Prostate gland (tissue), 2 donors: ENCODE data around the gene CASKIN1. TPM values are rescaled to one million over a fixed set of nuclear protein-coding genes. Genes with fewer than 3 reads are reported as not detected.

Experiments
- DNase-seq: peaks from one replicate; pipeline ENCODE4 v3.0.0-alpha.2; 2019; ENCODE audit warnings: low spot score
- H3K27ac ChIP-seq, 2 donors: fragments of 200-600 bp; sonication (generic); 2 replicates each; pipeline ENCODE4 v1.5.1; 2017 to 2019
- H3K27me3 ChIP-seq: fragments of 200-600 bp; sonication (generic); replicated peaks from 2 replicates; pipeline ENCODE4 v1.5.1; 2019; ENCODE audit not compliant: insufficient read depth
- H3K36me3 ChIP-seq, 2 donors: fragments of 200-600 bp; sonication (generic); 1 replicate in 1 of 2; 2 replicates in 1 of 2; pipeline versions ENCODE4 v1.5.1 to v1.8.1; 2017 to 2019
- H3K4me1 ChIP-seq: fragments of 200-600 bp; sonication (generic); replicated peaks from 2 replicates; pipeline ENCODE4 v1.5.1; 2019
- H3K4me3 ChIP-seq, 2 donors: fragments of 200-600 bp; sonication (generic); 2 replicates each; pipeline ENCODE4 v1.5.1; 2017 to 2019
- H3K9me3 ChIP-seq: fragments of 200-600 bp; sonication (generic); 2 replicates; pipeline ENCODE4 v1.5.1; 2017
- POLR2A ChIP-seq: fragments of 450-650 bp; IDR thresholded peaks from one replicate; pipeline ENCODE4 v1.6.1; 2016; ENCODE audit warnings: antibody characterized with exemption, mild to moderate bottlenecking
- POLR2AphosphoS5 ChIP-seq: sonication (generic); formaldehyde crosslinking; IDR thresholded peaks from one replicate; pipeline ENCODE4 v1.6.1; 2017; ENCODE audit warnings: antibody characterized with exemption
- WGBS: methylation state at CpG from one replicate; pipeline ENCODE4 v1.1.5; 2018; 5-methylcytosine and 5-hydroxymethylcytosine counted together
- intact Hi-C: fragments of 100-400 bp; cut with DNase I; formaldehyde crosslinking; loops from one replicate; pipeline ENCODE4 v1.14.2; 2022
- total RNA-seq, 2 donors: library from RNA; depleted of rRNA; stranded (reverse); fragments of >200 nt; gene quantifications; one replicate each; pipeline ENCODE4 v1.1.0, GENCODE V29; 2016
- TF ChIP-seq, protein P1 (sequence below), 4 experiments: fragments of 200-600 bp in 2 of 4; fragments of 450-650 bp in 2 of 4; sonication (generic) in 2 of 4; IDR thresholded peaks; 1 replicate in 3 of 4; 2 replicates in 1 of 4; pipeline ENCODE4 v1.5.1; 2016 to 2019; ENCODE audit warnings: antibody characterized with exemption in 4 of 4, mild to moderate bottlenecking in 2 of 4, moderate library complexity in 2 of 4

The CASKIN1 gene
- total RNA-seq, 2 donors from 2014 or later, result 0.77 to 5.3 TPM

DNA sequence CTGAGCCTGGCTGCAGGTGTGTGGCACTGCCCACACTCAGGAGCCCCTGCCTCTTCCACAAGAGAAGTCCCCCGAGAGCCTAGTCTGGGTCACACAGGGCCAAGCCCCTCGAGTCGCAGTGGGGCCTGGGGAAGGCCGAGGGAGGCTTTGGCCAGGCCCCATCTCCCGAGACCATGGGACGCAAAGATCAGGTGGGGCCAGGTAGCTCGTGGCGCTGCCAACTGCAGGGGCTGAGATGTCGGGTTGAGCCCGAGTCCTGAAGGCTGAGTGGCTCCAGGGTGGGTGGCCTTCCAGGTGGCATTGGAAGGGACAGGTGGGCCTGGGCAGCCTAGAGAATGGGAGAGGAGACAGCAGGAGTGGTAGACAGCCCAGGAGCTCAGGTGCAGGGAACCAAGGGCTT is 34.5 kb downstream of the CASKIN1 start:
- Histone ChIP-seq H3K27me3 (no peaks in the 10 kb centered on the region), H3K4me1 (peaks cover 16% of the 10 kb centered on the region), H3K36me3 (no peaks in the 10 kb centered on the region), H3K9me3 (no peaks in the 10 kb centered on the region), H3K4me3 (no peak overlapping the region), H3K27ac (no peak overlapping the region)
- no peak for DNase-seq
- 94% methylated on average over 10 of the region's 10 CpGs for WGBS
- intact Hi-C loops, result no loop called here
- TF ChIP-seq, protein P1, sequence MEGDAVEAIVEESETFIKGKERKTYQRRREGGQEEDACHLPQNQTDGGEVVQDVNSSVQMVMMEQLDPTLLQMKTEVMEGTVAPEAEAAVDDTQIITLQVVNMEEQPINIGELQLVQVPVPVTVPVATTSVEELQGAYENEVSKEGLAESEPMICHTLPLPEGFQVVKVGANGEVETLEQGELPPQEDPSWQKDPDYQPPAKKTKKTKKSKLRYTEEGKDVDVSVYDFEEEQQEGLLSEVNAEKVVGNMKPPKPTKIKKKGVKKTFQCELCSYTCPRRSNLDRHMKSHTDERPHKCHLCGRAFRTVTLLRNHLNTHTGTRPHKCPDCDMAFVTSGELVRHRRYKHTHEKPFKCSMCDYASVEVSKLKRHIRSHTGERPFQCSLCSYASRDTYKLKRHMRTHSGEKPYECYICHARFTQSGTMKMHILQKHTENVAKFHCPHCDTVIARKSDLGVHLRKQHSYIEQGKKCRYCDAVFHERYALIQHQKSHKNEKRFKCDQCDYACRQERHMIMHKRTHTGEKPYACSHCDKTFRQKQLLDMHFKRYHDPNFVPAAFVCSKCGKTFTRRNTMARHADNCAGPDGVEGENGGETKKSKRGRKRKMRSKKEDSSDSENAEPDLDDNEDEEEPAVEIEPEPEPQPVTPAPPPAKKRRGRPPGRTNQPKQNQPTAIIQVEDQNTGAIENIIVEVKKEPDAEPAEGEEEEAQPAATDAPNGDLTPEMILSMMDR (IDR thresholded peaks at IDR 0.05), result no peak

DNA sequence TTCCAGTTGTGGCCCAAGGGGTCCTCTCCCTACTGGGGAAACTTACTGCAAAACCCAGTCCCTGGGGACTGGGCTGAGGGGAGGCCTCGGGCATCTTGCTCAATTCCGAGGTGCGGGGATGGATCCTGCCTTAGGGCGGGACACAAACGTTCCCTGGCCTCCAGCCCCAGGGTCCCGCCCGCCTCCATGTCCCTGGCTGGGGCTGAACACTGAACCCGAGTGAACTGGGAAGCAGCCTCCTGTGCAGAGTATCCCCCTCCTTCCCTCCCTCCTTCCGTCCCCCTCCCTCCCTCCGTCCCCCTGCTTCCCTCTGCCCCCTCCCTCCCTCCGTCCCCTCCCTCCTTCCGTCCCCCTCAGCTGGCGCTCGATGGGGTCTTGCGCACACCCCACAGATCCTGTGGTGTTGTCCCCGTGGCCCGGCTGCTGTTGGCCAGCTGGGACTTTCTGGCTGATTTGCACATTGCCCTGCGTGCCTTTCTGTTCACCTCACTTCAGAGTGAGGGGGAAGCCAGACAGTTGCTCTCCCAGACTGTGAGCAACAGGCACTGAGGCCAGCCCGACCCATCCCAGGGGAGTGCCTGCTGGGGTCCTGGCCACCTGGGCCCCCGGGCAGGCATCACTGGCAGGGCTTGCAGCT is 35.4 kb downstream of the CASKIN1 start:
- Histone ChIP-seq H3K4me3 (no peak overlapping the region), H3K27ac (no peak overlapping the region), H3K36me3 (no peaks in the 10 kb centered on the region), H3K9me3 (no peaks in the 10 kb centered on the region), H3K4me1 (peaks cover 21% of the 10 kb centered on the region), H3K27me3 (no peaks in the 10 kb centered on the region)
- TF ChIP-seq, protein P1 (IDR thresholded peaks at IDR 0.05), result no peak
- no peak for TF ChIP-seq POLR2AphosphoS5
- TF ChIP-seq POLR2A, result no peak
- 68% methylated on average over 20 of the region's 20 CpGs for WGBS
- intact Hi-C loops, result no loop called here
- DNase-seq, result no peak

DNA sequence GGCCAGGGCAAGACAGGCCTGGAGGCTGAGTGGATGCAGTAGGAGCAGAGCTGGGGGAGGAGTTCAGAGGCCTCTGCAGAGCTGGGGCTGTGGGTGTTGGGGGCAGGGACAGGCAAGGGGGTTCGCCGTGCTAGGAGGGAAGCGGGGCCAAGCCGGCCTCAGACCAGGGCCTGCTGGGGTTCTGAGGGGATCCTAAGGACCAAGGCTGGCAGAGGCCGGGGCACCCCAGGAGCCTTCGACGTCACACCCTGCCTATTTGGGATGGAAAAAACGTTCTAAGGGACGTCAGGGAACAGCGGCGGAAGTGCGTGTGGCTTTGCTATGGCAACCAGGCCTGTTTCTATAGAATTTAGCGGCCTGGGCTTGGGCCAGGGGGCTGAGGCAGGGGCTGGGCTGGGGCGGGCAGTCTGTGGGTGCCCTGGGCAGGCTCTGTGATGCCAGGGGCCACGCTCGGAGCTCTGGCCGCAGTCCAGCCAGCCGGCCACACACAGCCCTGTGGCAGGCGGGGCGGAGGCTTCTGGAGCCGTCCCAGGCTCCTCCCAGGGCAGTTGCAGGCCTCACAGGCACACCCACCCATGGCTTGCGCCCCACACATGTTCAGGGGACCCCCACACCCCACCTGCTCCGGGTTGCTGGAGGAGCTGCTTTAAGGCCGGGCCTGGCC is 37.1 kb downstream of the CASKIN1 start:
- TF ChIP-seq POLR2AphosphoS5 (no peak), POLR2A (no peak)
- TF ChIP-seq, protein P1 (IDR thresholded peaks at IDR 0.05), result no peak
- no peaks in the 10 kb centered on the region for H3K27me3 ChIP-seq
- intact Hi-C loops, result loop anchor here (5.0 kb wide), 1 partner anchor 93 kb away; the partner anchor contains the start of gene ECI1
- WGBS, result 63% methylated on average over 24 of the region's 24 CpGs
- H3K36me3 ChIP-seq, result no peaks in the 10 kb centered on the region
- H3K9me3 ChIP-seq, result no peaks in the 10 kb centered on the region
- no peak for DNase-seq
- no peak overlapping the region for H3K27ac ChIP-seq
- peaks cover 21% of the 10 kb centered on the region for H3K4me1 ChIP-seq
- no peak overlapping the region for H3K4me3 ChIP-seq

DNA sequence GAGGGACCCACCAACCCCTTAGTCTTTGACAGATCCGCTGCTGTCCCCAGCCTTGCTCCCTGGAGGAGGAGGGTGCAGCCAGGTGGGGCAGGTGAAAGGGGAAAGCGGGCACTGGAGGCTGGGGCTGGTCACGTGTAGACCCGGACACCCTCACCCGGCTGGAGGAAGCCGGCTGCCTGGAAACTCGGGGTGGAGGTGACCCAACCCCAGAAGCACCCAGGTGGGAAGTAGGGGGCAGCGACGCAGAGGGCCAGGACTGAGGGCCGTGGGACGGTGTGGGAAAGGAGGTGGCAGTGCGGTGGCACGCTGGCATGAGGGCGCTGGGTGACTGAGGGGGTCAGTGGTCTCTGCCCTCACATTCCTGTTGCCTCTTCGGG is 38.2 kb downstream of the CASKIN1 start:
- no peak for DNase-seq
- H3K4me3 ChIP-seq, result no peak overlapping the region
- H3K4me1 ChIP-seq, result peaks cover 20% of the 10 kb centered on the region
- no peak overlapping the region for H3K27ac ChIP-seq
- TF ChIP-seq POLR2AphosphoS5, result no peak
- no peak for TF ChIP-seq POLR2A
- TF ChIP-seq, protein P1 (IDR thresholded peaks at IDR 0.05), result no peak
- H3K9me3 ChIP-seq, result no peaks in the 10 kb centered on the region
- WGBS, result 95% methylated on average over 15 of the region's 15 CpGs
- intact Hi-C loops, result loop anchor here (5.0 kb wide), 1 partner anchor 94 kb away; the partner anchor contains the start of gene ECI1
- H3K27me3 ChIP-seq, result no peaks in the 10 kb centered on the region
- H3K36me3 ChIP-seq, result no peaks in the 10 kb centered on the region
